Right lobe of liver (tissue), 6 donors: ENCODE results near the gene PCMTD2. TPM values are rescaled to one million over a fixed set of nuclear protein-coding genes. Genes with fewer than 3 reads are reported as not detected.
"Not testable (repeated sequence)": the region's sequence is repeated elsewhere in the genome, so short reads cannot be mapped to it uniquely, and the experiment has no call there.

Experiments used
- ATAC-seq, 4 donors: fragments of 200-7000 bp; cut with Tn5 transposase; one replicate each; pipeline ENCODE4 v1.9.1; 2020; ENCODE audit warnings: mild to moderate bottlenecking in 4 of 4, moderate library complexity in 4 of 4
- DNase-seq, 3 donors: peaks; one replicate each; pipeline ENCODE4 v3.0.0-alpha.2; 2020
- H3K27ac ChIP-seq, 3 donors: fragments of 200-600 bp; one replicate each; pipeline ENCODE4 v1.8.0; 2022
- H3K27me3 ChIP-seq, 2 donors: fragments of 200-600 bp; one replicate each; pipeline ENCODE4 v1.8.0; 2022
- H3K36me3 ChIP-seq, 4 donors: fragments of 200-600 bp; sonication (generic) in 1 of 4; one replicate each; pipeline versions ENCODE4 v1.5.1 to v1.8.0; 2017 to 2022; ENCODE audit warnings: control low read depth in 1 of 4
- H3K4me1 ChIP-seq, 4 donors: fragments of 200-600 bp; sonication (generic) in 1 of 4; one replicate each; pipeline versions ENCODE4 v1.5.1 to v1.8.0; 2017 to 2022; ENCODE audit warnings: control low read depth in 1 of 4
- H3K4me3 ChIP-seq, 3 donors: fragments of 200-600 bp; one replicate each; pipeline ENCODE4 v1.8.0; 2022
- H3K9me3 ChIP-seq, 4 donors: fragments of 200-600 bp; sonication (generic) in 1 of 4; one replicate each; pipeline versions ENCODE4 v1.5.1 to v1.8.0; 2017 to 2022; ENCODE audit warnings: control low read depth in 1 of 4
- CTCF ChIP-seq, 4 donors: fragments of 200-600 bp in 3 of 4; fragments of 450-650 bp in 1 of 4; IDR thresholded peaks; one replicate each; pipeline versions ENCODE4 v1.5.1 to v1.8.0; 2016 to 2022; ENCODE audit warnings: antibody characterized with exemption in 4 of 4, mild to moderate bottlenecking in 2 of 4
- WGBS: methylation state at CpG from one replicate; pipeline ENCODE4 v1.1.6; 2018; ENCODE audit warnings: low coverage, low lambda C conversion rate; ENCODE audit not compliant: insufficient coverage; ENCODE audit errors: missing lambda C conversion rate; 5-methylcytosine and 5-hydroxymethylcytosine counted together
- intact Hi-C, 2 donors: fragments of 100-400 bp; cut with DNase I; formaldehyde crosslinking; loops; one replicate each; pipeline versions ENCODE4 v1.11.2 to v1.14.1; 2022
- small RNA-seq, 2 experiments: library from RNA; depleted of rRNA; stranded (forward); fragments of <200 nt; gene quantifications; one replicate each; pipeline ENCODE3, GENCODE V24; 2016
- total RNA-seq, 6 experiments: library from RNA; depleted of rRNA in 2 of 6; stranded (reverse); fragments of >200 nt in 2 of 6; fragmentation: NEBNext Ultra II Directional in 3 of 6; extraction: Animal tissue kit (Norgen Biotek cat#: 25700) in 3 of 6; gene quantifications; one replicate each; pipeline versions ENCODE4 v1.1.0 to v1.2.4, GENCODE V29; 2016 to 2023
- donor health status: DM: no; HTN: yes; CAD: no.
- donor health status: DM: no; HTN: no; CAD: no.
- donor health status: DM: no; HTN: no; CAD: no.
- donor health status: DM: no; HTN: yes; CAD: no.
- donor health status: DM: no; HTN: yes; CAD: no.

PCMTD2 gene
- total RNA-seq, 6 experiments from 2014 or later = 24.5 to 39.7 (median 28.6) TPM

DNA sequence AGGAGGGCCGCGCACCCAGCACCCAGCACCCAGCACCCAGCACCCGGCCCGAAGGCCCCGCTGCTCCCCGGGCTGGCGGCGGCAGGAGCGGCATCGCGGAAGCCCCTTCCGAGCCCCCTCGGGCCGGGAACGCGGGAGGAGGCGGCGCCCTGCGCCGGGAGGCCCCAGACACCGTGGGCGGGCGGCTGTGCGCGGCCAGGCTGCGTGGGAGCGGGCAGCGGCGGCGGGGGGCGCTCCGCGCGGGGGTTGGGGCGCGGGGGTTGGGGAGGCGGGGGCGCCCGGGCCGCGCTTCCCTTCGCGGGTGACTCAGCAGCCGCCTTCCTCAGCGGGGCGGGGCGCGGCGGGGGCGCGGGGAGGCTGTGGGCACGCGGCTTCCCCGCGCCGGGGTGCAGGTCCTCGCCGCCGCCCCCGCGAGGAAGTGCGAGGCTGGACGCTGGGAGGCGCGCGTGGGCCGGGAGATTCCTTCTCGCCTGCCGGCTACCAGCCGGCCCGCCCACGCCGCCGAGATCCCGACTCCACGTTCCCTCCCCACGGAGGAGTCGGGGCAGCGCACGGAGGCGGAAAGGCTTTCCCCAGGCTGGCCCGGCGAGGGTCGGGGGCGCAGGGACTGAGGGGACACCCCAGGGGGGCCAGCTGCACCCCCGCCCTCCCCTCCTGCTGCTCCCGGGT is 61.0 kb downstream of the PCMTD2 start:
- peak in 2 of 3 donors; percentile 40 to 57 for DNase-seq
- H3K27me3 ChIP-seq, intact Hi-C loops, H3K4me3 ChIP-seq, H3K27ac ChIP-seq, H3K9me3 ChIP-seq, H3K36me3 ChIP-seq, H3K4me1 ChIP-seq: not testable (repeated sequence)
- TF ChIP-seq CTCF (IDR thresholded peaks at IDR 0.05) = peak in 1 of 4 donors; percentile 14
- 3% methylated on average over 13 of the region's 87 CpGs for WGBS
- peak in 3 of 4 donors; percentile 58 to 72 (median 66) for ATAC-seq

GRCh38 chr20:64317331-64317730 is 61.8 kb downstream of the PCMTD2 start:
- intact Hi-C loops, DNase-seq, H3K36me3 ChIP-seq, H3K4me3 ChIP-seq, H3K27ac ChIP-seq, H3K4me1 ChIP-seq, H3K27me3 ChIP-seq, ATAC-seq, H3K9me3 ChIP-seq: not testable (repeated sequence)
- no CpG with 5 or more reads among the region's 15 CpGs for WGBS

- H3K4me3 ChIP-seq, H3K4me1 ChIP-seq, intact Hi-C loops, H3K36me3 ChIP-seq, H3K9me3 ChIP-seq, DNase-seq, H3K27me3 ChIP-seq, H3K27ac ChIP-seq, ATAC-seq: not testable (repeated sequence)
- no CpG with 5 or more reads among the region's 8 CpGs for WGBS
Observed at GRCh38 chr20:64318056-64318455, 62.5 kb downstream of the PCMTD2 start.

DNA sequence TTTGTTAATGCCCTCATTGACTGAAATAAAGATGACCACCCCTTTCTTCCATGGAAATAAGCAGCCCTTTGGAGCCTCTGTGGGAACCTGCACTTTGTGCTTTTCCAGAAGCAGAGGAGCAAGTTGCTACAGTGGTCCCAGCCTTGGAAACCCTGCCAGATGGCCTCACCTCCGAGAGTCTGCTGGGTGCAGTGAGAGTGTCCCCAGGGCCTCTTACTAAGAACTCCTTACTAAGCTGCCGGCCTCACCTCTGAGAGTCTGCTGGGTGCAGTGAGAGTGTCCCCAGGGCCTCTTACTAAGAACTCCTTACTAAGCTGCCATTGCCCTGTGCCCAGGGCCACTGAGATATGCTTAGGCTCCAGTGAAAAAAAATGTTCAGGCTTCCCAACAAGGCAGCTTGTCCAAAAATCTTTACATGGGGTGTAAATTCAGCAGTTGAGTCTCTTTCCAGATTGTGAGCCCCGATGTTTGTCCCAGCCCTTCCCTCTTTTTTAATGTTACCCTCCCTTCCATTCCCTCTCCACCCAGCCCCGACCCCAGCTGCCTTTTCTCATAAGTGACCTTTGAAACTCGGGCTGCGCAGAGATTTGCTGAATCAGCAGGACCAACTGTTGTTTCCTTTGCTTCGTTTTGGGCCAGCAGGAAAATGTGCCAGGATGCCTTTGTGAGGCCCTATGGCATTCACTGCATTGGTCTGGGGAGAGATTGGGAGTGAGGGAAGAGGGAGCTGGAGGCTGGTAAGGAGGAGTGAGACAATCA is 66.7 kb downstream of the PCMTD2 start:
- ATAC-seq (peak in 2 of 4 donors; percentile 22 to 57), DNase-seq (peak in 1 of 3 donors; percentile 58)
- 31% methylated on average over 5 of the region's 7 CpGs for WGBS
- H3K36me3 ChIP-seq, H3K4me1 ChIP-seq, H3K27ac ChIP-seq, H3K9me3 ChIP-seq, H3K27me3 ChIP-seq, H3K4me3 ChIP-seq, intact Hi-C loops: not testable (repeated sequence)

Small RNA genes lying within 50 kb of the gene (small RNA-seq; reads per million reads assigned to genes)
- 0 reads per million in 2 experiments for gene AL137028.2

Other genes starting within 250 kb of the PCMTD2 start
- gene C20orf204, start 219.6 kb upstream of the PCMTD2 start, total RNA-seq = 1 to 10 TPM in 1 of 6 experiments, under 1 TPM in 4, not detected in 1; 0.29 to 1.1 (median 0.44) TPM
- gene SOX18, start 206.1 kb upstream of the PCMTD2 start, total RNA-seq = 1 to 10 TPM; 4.1 to 7.8 (median 5.6) TPM
- gene TCEA2, start 192.6 kb upstream of the PCMTD2 start, total RNA-seq = 10 to 100 TPM; 14.8 to 45.6 (median 28.6) TPM
- gene RGS19, start 176.2 kb upstream of the PCMTD2 start, total RNA-seq = 10 to 100 TPM in 2 of 6 experiments, 1 to 10 TPM in 4; 2.6 to 10.9 (median 5.7) TPM
- gene OPRL1, start 175.7 kb upstream of the PCMTD2 start, total RNA-seq = under 1 TPM in 5 of 6 experiments, not detected in 1; 0.13 to 0.32 (median 0.25) TPM
- not detected for gene LKAAEAR1, start 171.3 kb upstream of the PCMTD2 start, total RNA-seq
- not detected for gene NPBWR2, start 148.2 kb upstream of the PCMTD2 start, total RNA-seq
- gene MYT1, start 91.3 kb upstream of the PCMTD2 start, total RNA-seq = under 1 TPM in 2 of 6 experiments, not detected in 4; 0.06 to 0.09 TPM